Heart left ventricle (tissue), 16 donors: ENCODE measurements around the gene HSH2D. TPM values are rescaled to one million over a fixed set of nuclear protein-coding genes. Genes with fewer than 3 reads are reported as not detected.

ENCODE experiments used
- ATAC-seq, 4 donors: fragments of 200-7000 bp; cut with Tn5 transposase; one replicate each; pipeline ENCODE4 v1.9.1; 2020 to 2022; ENCODE audit warnings: moderate library complexity in 4 of 4, mild to moderate bottlenecking in 3 of 4, moderate number of reproducible peaks in 1 of 4
- DNase-seq, 5 donors: peaks; one replicate each; pipeline ENCODE4 v3.0.0-alpha.2; 2020
- H3K27ac ChIP-seq, 12 donors: fragments of 200-600 bp; sonication (generic) in 4 of 12; one replicate each; pipeline versions ENCODE4 v1.5.0 to v1.8.0; 2016 to 2022; ENCODE audit warnings: mild to moderate bottlenecking in 2 of 12
- H3K27me3 ChIP-seq, 9 donors: fragments of 200-600 bp; sonication (generic) in 2 of 9; one replicate each; pipeline versions ENCODE4 v1.5.1 to v1.8.0; 2016 to 2022; ENCODE audit warnings: mild to moderate bottlenecking in 3 of 9
- H3K36me3 ChIP-seq, 9 donors: fragments of 200-600 bp; sonication (generic) in 2 of 9; one replicate each; pipeline versions ENCODE4 v1.5.0 to v1.8.0; 2018 to 2022; ENCODE audit warnings: mild to moderate bottlenecking in 2 of 9
- H3K4me1 ChIP-seq, 12 donors: fragments of 200-600 bp; sonication (generic) in 4 of 12; one replicate each; pipeline versions ENCODE4 v1.5.0 to v1.8.0; 2016 to 2022; ENCODE audit warnings: mild to moderate bottlenecking in 3 of 12
- H3K4me3 ChIP-seq, 12 donors: fragments of 200-600 bp; sonication (generic) in 4 of 12; one replicate each; pipeline versions ENCODE4 v1.5.0 to v1.8.0; 2017 to 2022; ENCODE audit warnings: mild to moderate bottlenecking in 9 of 12, moderate library complexity in 4 of 12
- H3K9me3 ChIP-seq, 12 donors: fragments of 200-600 bp; sonication (generic) in 4 of 12; one replicate each; pipeline versions ENCODE4 v1.5.0 to v1.8.0; 2016 to 2022; ENCODE audit warnings: mild to moderate bottlenecking in 1 of 12
- CTCF ChIP-seq, 12 donors: fragments of 200-600 bp; sonication (generic) in 4 of 12; IDR thresholded peaks; one replicate each; pipeline versions ENCODE4 v1.5.0 to v1.8.0; 2018 to 2022; ENCODE audit warnings: antibody characterized with exemption in 12 of 12, mild to moderate bottlenecking in 5 of 12
- POLR2A ChIP-seq, 2 donors: fragments of 450-650 bp; IDR thresholded peaks; one replicate each; pipeline ENCODE4 v1.6.1; 2017; ENCODE audit warnings: antibody characterized with exemption in 2 of 2, mild to moderate bottlenecking in 2 of 2, moderate library complexity in 2 of 2
- WGBS, 4 donors: extraction: QIAGEN DNeasy Blood & Tissue Kit in 2 of 4; methylation state at CpG; one replicate each; pipeline versions ENCODE4 v1.1.5 to v1.1.7; 2013 to 2018; 5-methylcytosine and 5-hydroxymethylcytosine counted together
- intact Hi-C, 10 donors: fragments of 100-400 bp; cut with DNase I; formaldehyde crosslinking; loops; one replicate each; pipeline versions ENCODE4 v1.11.1 to v1.14.2; 2022
- polyA plus RNA-seq, 2 donors: library from polyadenylated mRNA; stranded (reverse); fragments of 200-250 nt; gene quantifications; one replicate each; pipeline ENCODE4 v1.2.3, GENCODE V29; 2013
- total RNA-seq, 9 donors: library from RNA; depleted of rRNA in 2 of 9; stranded (reverse); fragments of >200 nt in 2 of 9; fragmentation: NEBNext Ultra II Directional in 3 of 9; extraction: Animal tissue kit (Norgen Biotek cat#: 25700) in 3 of 9; gene quantifications; one replicate each; pipeline versions ENCODE4 v1.1.0 to v1.2.4, GENCODE V29; 2016 to 2023
- donor health status: ischemic (EF 13 %, LVEDD 7.1; RV severe dilation, severe dysfunction).
- donor health status: healthy with polysubstance abuse.
- donor health status: DM: no; HTN: yes; CAD: no.
- donor health status: DM: no; HTN: no; CAD: no.
- donor health status: ischemic (EF 25% LVEDD 6.9; RV normal size, moderate dysfunction).
- donor health status: ischemic (EF 25% LVEDD 5.7; RV mildly dilated, moderate dysfunction).
- donor health status: healthy.
- donor health status: DM: yes; HTN: yes; CAD: no.
- donor health status: ischemic (EF 35%, LVEDD 5.7; RV mildly dilated, moderate dysfunction).
- donor health status: nonischemic (EF 11% LVEDD 7.7; RV severe dilation, severe dysfunction).
- donor health status: DM: yes; HTN: yes; CAD: no.
- donor health status: PGD.
- donor health status: ischemic (EF 29% LVEDD 5.4; RV normal size, mild dysfunction).
- donor health status: nonischemic (EF 23%, LVEDD 6.1; RV moderate dilation, normal function).

HSH2D gene
- total and polyA plus RNA-seq, 11 donors, result 0.12 to 1.8 (median 0.30) TPM; not detected in 4

GRCh38 chr19:16111909-16112752 lies 31.4 kb upstream of the HSH2D start:
- TF ChIP-seq POLR2A (IDR thresholded peaks at IDR 0.05) (peak in 1 of 2 donors; percentile 44), CTCF (IDR thresholded peaks at IDR 0.05) (no peak)
- Histone ChIP-seq H3K27ac (peak overlapping the region in 11 of 12 donors; percentile 81 to 97 (median 89)), H3K9me3 (no peaks in the 10 kb centered on the region), H3K4me3 (peak overlapping the region; percentile 73 to 99 (median 83)), H3K4me1 (peaks cover 4 to 56% (median 29%) of the 10 kb centered on the region in 12 donors), H3K27me3 (no peaks in the 10 kb centered on the region), H3K36me3 (peaks cover 0 to 19% (median 0%) of the 10 kb centered on the region in 9 donors)
- ATAC-seq (peak in 2 of 4 donors; percentile 0 to 2), DNase-seq (peak in 1 of 5 donors; percentile 75)
- 1 to 3% (median 2%) methylated on average over 28 to 37 of the region's 37 CpGs for WGBS, 4 donors
- intact Hi-C loops, result loop anchor here in 9 of 10 donors (1.0 to 5.0 kb wide), 7 partner anchors 35 to 75 kb away; partner anchors contain the start of genes FAM32A (in 4 of the 9) and TPM4 (in 4 of the 9)

- Histone ChIP-seq H3K4me1 (peaks cover 4 to 62% (median 29%) of the 10 kb centered on the region in 12 donors), H3K9me3 (no peaks in the 10 kb centered on the region), H3K36me3 (peaks cover 0 to 19% (median 1%) of the 10 kb centered on the region in 9 donors), H3K27ac (peak overlapping the region in 2 of 12 donors; percentile 90 to 97), H3K27me3 (no peaks in the 10 kb centered on the region), H3K4me3 (peak overlapping the region in 10 of 12 donors; percentile 73 to 99 (median 88))
- ATAC-seq (no peak), DNase-seq (no peak)
- intact Hi-C loops, result loop anchor here in 8 of 10 donors (5.0 kb wide), 4 partner anchors 35 to 75 kb away; partner anchors contain the start of genes TPM4 (in 4 of the 8) and FAM32A (in 2 of the 8)
- TF ChIP-seq POLR2A (IDR thresholded peaks at IDR 0.05), result no peak
- TF ChIP-seq CTCF (IDR thresholded peaks at IDR 0.05), result no peak
- 5 to 21% (median 13%) methylated on average over 2 of the region's 2 CpGs for WGBS, 4 donors
Measured at GRCh38 chr19:16112778-16113177, 30.7 kb upstream of the HSH2D start.

GRCh38 chr19:16113727-16114126 lies 29.8 kb upstream of the HSH2D start:
- intact Hi-C loops, result loop anchor here in 8 of 10 donors (5.0 kb wide), 4 partner anchors 36 to 74 kb away; partner anchors contain the start of genes TPM4 (in 4 of the 8) and FAM32A (in 2 of the 8)
- Histone ChIP-seq H3K27me3 (no peaks in the 10 kb centered on the region), H3K4me3 (no peak overlapping the region), H3K36me3 (peaks cover 0 to 27% (median 10%) of the 10 kb centered on the region in 9 donors), H3K9me3 (no peaks in the 10 kb centered on the region), H3K4me1 (peaks cover 4 to 71% (median 29%) of the 10 kb centered on the region in 12 donors), H3K27ac (no peak overlapping the region)
- WGBS, 4 donors, result 73 to 93% (median 91%) methylated on average over 3 of the region's 3 CpGs
- no peak for DNase-seq
- TF ChIP-seq CTCF (IDR thresholded peaks at IDR 0.05) (no peak), POLR2A (IDR thresholded peaks at IDR 0.05) (no peak)
- ATAC-seq, result no peak
